ENCODE data around the gene POM121C. TPM values are rescaled to one million over a fixed set of nuclear protein-coding genes. Genes with fewer than 3 reads are reported as not detected.
"Not testable (repeated sequence)": the region's sequence is repeated elsewhere in the genome, so short reads cannot be mapped to it uniquely, and the experiment has no call there.

POM121C gene
- total and polyA plus RNA-seq, 2 of the 13 experiments (the other 11 are each of a cell fraction or from before 2014, with no cell fraction given) = 7.3 to 20.2 TPM

GRCh38 chr7:75397865-75398264 lies 88.2 kb downstream of the POM121C start:
- H3K4me2 ChIP-seq (ENCODE audit: low read depth, low read length); H3K9ac ChIP-seq (ENCODE audit: insufficient read depth, low read depth, low read length); H3K27me3 ChIP-seq (ENCODE audit: control insufficient read depth in 1 of 2, insufficient read depth in 2 of 2, low read length in 2 of 2); DNase-seq (ENCODE audit: low spot score); H3K4me1 ChIP-seq (ENCODE audit: insufficient read depth, low read length); in situ Hi-C loops (cut with HindIII; ENCODE audit: extremely low pct_ligation_motif_present, low pct_unique_long_range_greater_than_20kb); H3K36me3 ChIP-seq (replicated peaks in 1 of 2; ENCODE audit: control insufficient read depth in 1 of 2, insufficient read depth in 2 of 2, low read length in 2 of 2); intact Hi-C loops (cut with micrococcal nuclease; ENCODE audit: unreplicated experiment); POLR2A ChIA-PET; H4K20me1 ChIP-seq (ENCODE audit: insufficient read depth, low read length); H3K9me3 ChIP-seq (ENCODE audit: low read length); H3K27ac ChIP-seq (ENCODE audit: extremely low read length, insufficient read depth, low read length); H3K4me3 ChIP-seq (replicated peaks in 1 of 3; ENCODE audit: insufficient read depth in 1 of 3, low read depth in 2 of 3, low read length in 3 of 3); BruUV-seq (replicated peaks); H3K79me2 ChIP-seq (ENCODE audit: insufficient read depth, low read length); H2AFZ ChIP-seq (ENCODE audit: low read length); CTCF ChIA-PET (ENCODE audit: low intra/inter-chr PET ratio, low total read pairs): not testable (repeated sequence)
- FAIRE-seq = peak; percentile 99
- WGBS (ENCODE audit: low lambda C conversion rate) = no CpG with 5 or more reads among the region's 2 CpGs
- peak; percentile 87 for ATAC-seq

DNA sequence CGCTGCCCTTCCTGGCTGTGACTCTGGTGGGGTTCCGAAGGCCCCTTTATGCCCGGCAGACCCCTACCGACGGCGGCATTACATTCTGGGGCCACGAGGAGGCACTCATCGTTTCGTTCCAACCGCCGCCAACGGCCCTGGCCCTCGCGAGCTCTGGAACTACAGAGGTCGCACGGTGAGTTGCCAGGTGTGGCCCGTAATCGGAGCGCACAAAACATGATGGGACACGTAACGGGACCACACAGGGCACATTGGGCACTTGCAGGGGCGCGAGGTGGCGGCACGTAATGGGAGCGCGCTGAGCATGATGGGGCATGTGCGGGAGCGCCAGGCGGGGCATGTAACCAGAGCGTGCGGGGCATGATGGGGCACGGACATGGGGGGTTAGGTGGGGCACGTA lies 90.8 kb downstream of the POM121C start, which contains the start of gene TRIM73:
Gene TRIM73, plus strand, starts transcription at position 301 of the 400 bp plus-strand sequence. CDS start 3,305 bp downstream, outside the sequence.
- H3K9me3 ChIP-seq (ENCODE audit: low read length); H3K4me1 ChIP-seq (ENCODE audit: insufficient read depth, low read length); H2AFZ ChIP-seq (ENCODE audit: low read length); H4K20me1 ChIP-seq (ENCODE audit: insufficient read depth, low read length); H3K4me3 ChIP-seq (replicated peaks in 1 of 3; ENCODE audit: insufficient read depth in 1 of 3, low read depth in 2 of 3, low read length in 3 of 3); intact Hi-C loops (cut with micrococcal nuclease; ENCODE audit: unreplicated experiment); in situ Hi-C loops (cut with HindIII; ENCODE audit: extremely low pct_ligation_motif_present, low pct_unique_long_range_greater_than_20kb); POLR2A ChIA-PET; H3K27ac ChIP-seq (ENCODE audit: extremely low read length, insufficient read depth, low read length); H3K36me3 ChIP-seq (replicated peaks in 1 of 2; ENCODE audit: control insufficient read depth in 1 of 2, insufficient read depth in 2 of 2, low read length in 2 of 2); H3K9ac ChIP-seq (ENCODE audit: insufficient read depth, low read depth, low read length); H3K4me2 ChIP-seq (ENCODE audit: low read depth, low read length); ATAC-seq; BruUV-seq (replicated peaks); H3K79me2 ChIP-seq (ENCODE audit: insufficient read depth, low read length); CTCF ChIA-PET (ENCODE audit: low intra/inter-chr PET ratio, low total read pairs); H3K27me3 ChIP-seq (ENCODE audit: control insufficient read depth in 1 of 2, insufficient read depth in 2 of 2, low read length in 2 of 2); DNase-seq (ENCODE audit: low spot score); FAIRE-seq: not testable (repeated sequence)
- WGBS (ENCODE audit: low lambda C conversion rate) = 92% methylated on average over 10 of the region's 34 CpGs

GRCh38 chr7:75393194-75393593 lies 92.9 kb downstream of the POM121C start:
- CTCF ChIA-PET (ENCODE audit: low intra/inter-chr PET ratio, low total read pairs); H3K4me1 ChIP-seq (ENCODE audit: insufficient read depth, low read length); H3K27me3 ChIP-seq (ENCODE audit: control insufficient read depth in 1 of 2, insufficient read depth in 2 of 2, low read length in 2 of 2); FAIRE-seq; DNase-seq (ENCODE audit: low spot score); H3K4me3 ChIP-seq (replicated peaks in 1 of 3; ENCODE audit: insufficient read depth in 1 of 3, low read depth in 2 of 3, low read length in 3 of 3); POLR2A ChIA-PET; H4K20me1 ChIP-seq (ENCODE audit: insufficient read depth, low read length); H3K4me2 ChIP-seq (ENCODE audit: low read depth, low read length); H3K36me3 ChIP-seq (replicated peaks in 1 of 2; ENCODE audit: control insufficient read depth in 1 of 2, insufficient read depth in 2 of 2, low read length in 2 of 2); in situ Hi-C loops (cut with HindIII; ENCODE audit: extremely low pct_ligation_motif_present, low pct_unique_long_range_greater_than_20kb); H3K27ac ChIP-seq (ENCODE audit: extremely low read length, insufficient read depth, low read length); intact Hi-C loops (cut with micrococcal nuclease; ENCODE audit: unreplicated experiment); H3K9me3 ChIP-seq (ENCODE audit: low read length); H3K79me2 ChIP-seq (ENCODE audit: insufficient read depth, low read length); H2AFZ ChIP-seq (ENCODE audit: low read length); H3K9ac ChIP-seq (ENCODE audit: insufficient read depth, low read depth, low read length); ATAC-seq: not testable (repeated sequence)
- no CpG with 5 or more reads among the region's 6 CpGs for WGBS (ENCODE audit: low lambda C conversion rate)
- BruUV-seq (replicated peaks) = TSS peak; percentile 35

DNA sequence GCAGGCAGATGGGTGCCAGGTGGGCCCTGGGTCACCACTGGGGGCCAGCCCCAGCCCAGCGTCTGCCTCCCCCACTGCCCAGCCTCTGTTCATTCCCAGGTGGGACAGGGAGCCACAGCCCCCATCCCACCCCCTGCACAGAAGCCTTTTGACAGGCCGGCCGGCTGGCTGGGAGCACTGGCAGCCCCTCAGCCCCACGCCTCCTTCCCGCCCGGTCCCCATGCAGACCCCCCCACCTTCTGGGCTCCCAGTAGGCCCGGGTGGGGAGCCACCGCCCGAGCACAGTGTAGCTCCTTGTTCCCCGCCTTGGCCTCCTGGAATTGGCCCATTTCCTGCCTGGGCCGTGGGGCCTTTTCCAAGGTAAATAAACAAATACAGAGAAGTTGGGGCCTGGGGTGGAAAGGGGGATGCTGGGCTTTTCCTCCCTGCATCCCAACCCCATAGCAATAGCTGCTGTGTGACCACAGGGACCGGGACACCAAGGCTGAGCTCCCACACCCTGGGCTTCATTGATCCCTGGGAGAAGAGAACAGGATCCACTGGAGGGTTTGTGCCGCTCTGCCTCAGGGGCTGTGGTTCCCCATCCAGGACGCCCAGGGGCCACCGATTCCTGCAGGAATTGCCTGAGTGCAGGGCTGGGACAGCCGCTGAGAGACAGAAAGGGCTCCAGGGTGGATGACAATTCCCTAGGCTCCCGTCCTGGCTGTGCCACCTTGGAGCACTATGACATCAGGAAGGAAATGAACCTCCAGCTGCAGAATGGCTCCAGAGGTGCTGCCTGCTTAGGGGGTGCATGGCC lies 111.4 kb downstream of the POM121C start:
- intact Hi-C loops (cut with micrococcal nuclease; ENCODE audit: unreplicated experiment); H3K4me2 ChIP-seq (ENCODE audit: low read depth, low read length); H3K27me3 ChIP-seq (ENCODE audit: control insufficient read depth in 1 of 2, insufficient read depth in 2 of 2, low read length in 2 of 2); H3K4me1 ChIP-seq (ENCODE audit: insufficient read depth, low read length); H4K20me1 ChIP-seq (ENCODE audit: insufficient read depth, low read length); CTCF ChIA-PET (ENCODE audit: low intra/inter-chr PET ratio, low total read pairs); H3K4me3 ChIP-seq (replicated peaks in 1 of 3; ENCODE audit: insufficient read depth in 1 of 3, low read depth in 2 of 3, low read length in 3 of 3); BruUV-seq (replicated peaks); H3K79me2 ChIP-seq (ENCODE audit: insufficient read depth, low read length); DNase-seq (ENCODE audit: low spot score); H3K9me3 ChIP-seq (ENCODE audit: low read length); H3K36me3 ChIP-seq (replicated peaks in 1 of 2; ENCODE audit: control insufficient read depth in 1 of 2, insufficient read depth in 2 of 2, low read length in 2 of 2); FAIRE-seq; in situ Hi-C loops (cut with HindIII; ENCODE audit: extremely low pct_ligation_motif_present, low pct_unique_long_range_greater_than_20kb); POLR2A ChIA-PET; H2AFZ ChIP-seq (ENCODE audit: low read length); H3K9ac ChIP-seq (ENCODE audit: insufficient read depth, low read depth, low read length); H3K27ac ChIP-seq (ENCODE audit: extremely low read length, insufficient read depth, low read length): not testable (repeated sequence)
- WGBS (ENCODE audit: low lambda C conversion rate) = no CpG with 5 or more reads among the region's 17 CpGs
- peak; percentile 74 for ATAC-seq

Measured in HepG2 (cell line).